RWPE2 (cell line): ENCODE results near the gene COQ9.

Source experiments
- ATAC-seq: fragments of 200-7000 bp; cut with Tn5 transposase; 3 replicates; pipeline ENCODE4 v1.9.1; 2021; ENCODE audit warnings: low read depth
- DNase-seq: peaks from one replicate; pipeline ENCODE4 v3.0.0-alpha.2; 2020; ENCODE audit warnings: low spot score
- H3K27ac ChIP-seq: fragments of 450-650 bp; 2 replicates; pipeline ENCODE4 v1.5.1; 2017; ENCODE audit warnings: mild to moderate bottlenecking; ENCODE audit not compliant: poor library complexity, severe bottlenecking
- H3K27me3 ChIP-seq: fragments of 250-450 bp; sonication (Bioruptor Pico); 2 replicates; pipeline ENCODE4 v1.5.1; 2021; ENCODE audit warnings: mild to moderate bottlenecking, moderate library complexity; ENCODE audit not compliant: insufficient read depth, poor library complexity, severe bottlenecking
- H3K36me3 ChIP-seq: fragments of 250-450 bp; sonication (Bioruptor Pico); 2 replicates; pipeline ENCODE4 v1.5.1; 2020; ENCODE audit warnings: low read depth, mild to moderate bottlenecking, moderate library complexity
- H3K4me1 ChIP-seq: fragments of 250-450 bp; sonication (Bioruptor Pico); 2 replicates; pipeline ENCODE4 v1.5.1; 2021; ENCODE audit warnings: mild to moderate bottlenecking, moderate library complexity; ENCODE audit not compliant: insufficient read depth, poor library complexity, severe bottlenecking
- H3K4me3 ChIP-seq: fragments of 250-450 bp; sonication (Bioruptor Pico); 2 replicates; pipeline ENCODE4 v1.5.1; 2021; ENCODE audit warnings: mild to moderate bottlenecking, moderate library complexity; ENCODE audit not compliant: severe bottlenecking
- H3K9me3 ChIP-seq: fragments of 250-450 bp; sonication (Bioruptor Pico); 2 replicates; pipeline ENCODE4 v1.5.1; 2021; ENCODE audit warnings: mild to moderate bottlenecking, moderate library complexity; ENCODE audit not compliant: severe bottlenecking
- TF ChIP-seq, protein P1 (sequence below): fragments of 450-650 bp; IDR thresholded peaks from one replicate; pipeline ENCODE4 v1.5.1; 2017; ENCODE audit warnings: mild to moderate bottlenecking, moderate library complexity; ENCODE audit not compliant: poor library complexity, severe bottlenecking

Gene COQ9

DNA sequence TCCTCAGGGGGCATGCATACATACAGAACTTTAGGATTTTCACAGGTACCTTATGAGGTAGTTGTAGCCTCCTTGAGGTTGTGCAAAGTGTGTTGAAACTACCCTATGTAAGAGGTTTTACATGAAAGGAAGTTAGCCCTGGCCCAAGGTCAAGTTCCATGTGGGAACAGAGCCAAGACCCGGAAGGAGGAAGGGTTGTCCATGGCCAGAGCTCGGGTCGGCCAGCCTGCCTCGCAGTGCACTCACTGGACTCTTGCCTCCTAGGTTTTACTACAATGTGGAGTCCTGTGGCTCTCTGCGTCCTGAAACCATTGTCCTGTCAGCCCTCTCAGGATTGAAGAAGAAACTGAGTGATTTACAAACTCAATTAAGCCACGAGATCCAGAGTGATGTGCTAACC, 23.4 kb downstream of the COQ9 start:
- Histone ChIP-seq H3K4me3 (no peak overlapping the region), H3K4me1 (no peaks in the 10 kb centered on the region), H3K9me3 (no peaks in the 10 kb centered on the region), H3K36me3 (peaks cover 70% of the 10 kb centered on the region), H3K27me3 (no peaks in the 10 kb centered on the region), H3K27ac (no peak overlapping the region)
- DNase-seq (no peak), ATAC-seq (no peak)
- TF ChIP-seq, protein P1, sequence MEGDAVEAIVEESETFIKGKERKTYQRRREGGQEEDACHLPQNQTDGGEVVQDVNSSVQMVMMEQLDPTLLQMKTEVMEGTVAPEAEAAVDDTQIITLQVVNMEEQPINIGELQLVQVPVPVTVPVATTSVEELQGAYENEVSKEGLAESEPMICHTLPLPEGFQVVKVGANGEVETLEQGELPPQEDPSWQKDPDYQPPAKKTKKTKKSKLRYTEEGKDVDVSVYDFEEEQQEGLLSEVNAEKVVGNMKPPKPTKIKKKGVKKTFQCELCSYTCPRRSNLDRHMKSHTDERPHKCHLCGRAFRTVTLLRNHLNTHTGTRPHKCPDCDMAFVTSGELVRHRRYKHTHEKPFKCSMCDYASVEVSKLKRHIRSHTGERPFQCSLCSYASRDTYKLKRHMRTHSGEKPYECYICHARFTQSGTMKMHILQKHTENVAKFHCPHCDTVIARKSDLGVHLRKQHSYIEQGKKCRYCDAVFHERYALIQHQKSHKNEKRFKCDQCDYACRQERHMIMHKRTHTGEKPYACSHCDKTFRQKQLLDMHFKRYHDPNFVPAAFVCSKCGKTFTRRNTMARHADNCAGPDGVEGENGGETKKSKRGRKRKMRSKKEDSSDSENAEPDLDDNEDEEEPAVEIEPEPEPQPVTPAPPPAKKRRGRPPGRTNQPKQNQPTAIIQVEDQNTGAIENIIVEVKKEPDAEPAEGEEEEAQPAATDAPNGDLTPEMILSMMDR: no peak

DNA sequence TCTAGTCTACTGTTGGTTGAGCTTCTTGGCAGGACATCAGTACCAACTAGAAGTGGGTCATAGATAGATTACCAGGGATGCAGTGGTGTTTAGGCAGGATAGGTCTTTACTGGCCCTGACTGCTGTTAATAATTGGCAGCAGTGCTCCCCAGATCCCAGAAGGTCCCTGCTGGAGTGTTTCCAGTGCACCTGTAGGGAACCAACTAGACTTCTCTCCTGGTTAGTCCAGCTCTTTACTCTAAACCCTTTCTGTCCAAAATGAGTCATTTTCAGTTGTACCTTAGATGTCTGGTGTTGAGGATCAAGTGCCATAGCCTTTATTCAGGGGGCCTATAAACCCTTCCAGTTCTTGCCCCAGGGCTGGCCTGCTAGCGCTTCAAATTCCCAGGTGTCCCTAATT, 23.9 kb downstream of the COQ9 start:
- H3K4me1 ChIP-seq: no peaks in the 10 kb centered on the region
- H3K9me3 ChIP-seq: no peaks in the 10 kb centered on the region
- TF ChIP-seq, protein P1: no peak
- peaks cover 65% of the 10 kb centered on the region for H3K36me3 ChIP-seq
- H3K27me3 ChIP-seq: no peaks in the 10 kb centered on the region
- H3K4me3 ChIP-seq: no peak overlapping the region
- ATAC-seq (no peak), DNase-seq (no peak)
- no peak overlapping the region for H3K27ac ChIP-seq

DNA sequence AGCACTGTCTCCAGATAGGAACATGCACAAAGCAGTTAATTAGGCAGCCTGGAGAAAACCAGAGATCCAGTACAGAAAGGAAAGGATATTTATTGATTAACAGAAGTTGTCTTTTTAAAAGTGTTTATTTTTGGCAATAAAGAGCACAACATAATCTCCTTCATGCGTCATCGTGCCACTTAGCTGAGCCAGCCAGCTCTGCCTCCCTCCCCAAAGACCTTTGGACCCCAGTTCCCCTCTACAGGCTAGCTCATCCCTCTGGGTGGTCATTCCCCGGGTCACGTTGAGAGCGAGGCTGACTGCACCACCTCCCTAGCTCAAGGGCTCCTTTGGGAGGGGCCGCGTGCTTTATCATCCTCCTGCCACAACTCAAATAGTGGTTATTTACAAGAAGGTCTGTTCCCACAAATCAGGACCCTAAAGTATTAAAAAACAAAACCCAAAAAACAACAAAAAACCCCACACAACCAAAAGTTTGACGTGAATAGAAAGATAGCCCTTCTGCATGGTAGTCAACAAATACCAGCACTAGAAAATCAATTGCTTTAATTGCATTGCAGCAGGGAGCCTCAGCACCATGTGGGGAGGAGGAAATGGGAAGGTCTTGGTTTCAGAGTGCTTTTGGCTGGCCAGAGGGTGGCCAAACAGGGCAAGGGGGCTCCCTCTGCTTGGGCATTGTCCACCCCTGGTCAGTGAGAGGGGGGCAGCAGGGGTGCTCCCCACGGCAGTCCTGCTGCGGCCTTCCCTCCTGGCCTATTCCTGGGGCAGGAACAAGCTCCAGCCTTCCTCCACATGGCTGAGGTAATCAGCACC, 24.8 kb downstream of the COQ9 start:
- Histone ChIP-seq H3K27ac (no peak overlapping the region), H3K4me3 (no peak overlapping the region), H3K4me1 (no peaks in the 10 kb centered on the region), H3K9me3 (no peaks in the 10 kb centered on the region), H3K36me3 (peaks cover 56% of the 10 kb centered on the region), H3K27me3 (no peaks in the 10 kb centered on the region)
- DNase-seq (no peak), ATAC-seq (0 out of 3 replicates have a peak, but pooled peaks have one; percentile 2)
- TF ChIP-seq, protein P1: no peak

DNA sequence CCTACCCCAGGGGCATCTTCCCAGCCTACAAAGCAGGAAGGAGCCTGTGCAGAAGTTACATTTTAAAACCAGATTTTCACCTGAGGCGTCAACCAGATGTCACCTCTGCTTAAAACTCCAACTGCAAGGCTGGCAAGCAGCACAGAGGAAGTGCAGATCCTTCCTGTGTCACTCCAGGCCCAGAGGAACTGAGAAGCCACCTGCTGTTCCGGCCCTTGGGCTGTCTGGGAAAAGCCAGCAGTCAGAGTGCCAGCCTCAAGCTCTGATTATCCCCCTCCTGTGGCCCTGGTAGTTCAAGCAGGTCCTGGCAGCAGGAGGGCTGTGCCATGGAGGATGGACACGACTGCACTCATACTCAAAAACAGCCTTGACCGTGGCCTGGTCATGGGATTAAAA, 25.4 kb downstream of the COQ9 start:
- no peak for DNase-seq

More for the DNA sequence above, 25.4 kb downstream of the COQ9 start:
- Histone ChIP-seq H3K27ac (no peak overlapping the region), H3K4me3 (no peak overlapping the region), H3K4me1 (no peaks in the 10 kb centered on the region), H3K36me3 (peaks cover 50% of the 10 kb centered on the region), H3K9me3 (no peaks in the 10 kb centered on the region), H3K27me3 (no peaks in the 10 kb centered on the region)
- ATAC-seq: peak; percentile 24; the same call in 2 of the 3 replicates
- TF ChIP-seq, protein P1: no peak
